Measurements from ENCODE around the gene LNX2. TPM values are rescaled to one million over a fixed set of nuclear protein-coding genes. Genes with fewer than 3 reads are reported as not detected.

LNX2 gene
- total RNA-seq, 1 donor from 2014 or later, result 11.2 TPM

GRCh38 chr13:27601208-27601607 is 19.1 kb downstream of the LNX2 start:
- intact Hi-C loops (cut with micrococcal nuclease), result no loop called here
- TF ChIP-seq CTCF (IDR thresholded peaks at IDR 0.05; ENCODE audit: borderline replicate concordance), result no peak
- Histone ChIP-seq H3K36me3 (no peaks in the 10 kb centered on the region), H3K9me3 (replicated peaks) (no peaks in the 10 kb centered on the region), H3K27ac (replicated peaks) (no peak overlapping the region), H3K27me3 (ENCODE audit: low read depth) (no peaks in the 10 kb centered on the region), H3K4me3 (no peak overlapping the region), H3K4me1 (peaks cover 74% of the 10 kb centered on the region)
- DNase-seq, result no peak

- DNase-seq, result no peak
- H3K4me3 ChIP-seq, result no peak overlapping the region
- TF ChIP-seq CTCF (IDR thresholded peaks at IDR 0.05; ENCODE audit: borderline replicate concordance), result no peak
- no peaks in the 10 kb centered on the region for H3K9me3 ChIP-seq (replicated peaks)
- intact Hi-C loops (cut with micrococcal nuclease), result no loop called here
- no peaks in the 10 kb centered on the region for H3K27me3 ChIP-seq (ENCODE audit: low read depth)
- H3K4me1 ChIP-seq, result peaks cover 72% of the 10 kb centered on the region
- peak overlapping the region; percentile 70 for H3K27ac ChIP-seq (replicated peaks)
- no peaks in the 10 kb centered on the region for H3K36me3 ChIP-seq
Observed at GRCh38 chr13:27600711-27601110, 19.6 kb downstream of the LNX2 start.

GRCh38 chr13:27599845-27600553 is 20.3 kb downstream of the LNX2 start:
- no peaks in the 10 kb centered on the region for H3K9me3 ChIP-seq (replicated peaks)
- no peak for TF ChIP-seq CTCF (IDR thresholded peaks at IDR 0.05; ENCODE audit: borderline replicate concordance)
- H3K36me3 ChIP-seq, result no peaks in the 10 kb centered on the region
- no peak overlapping the region for H3K4me3 ChIP-seq
- intact Hi-C loops (cut with micrococcal nuclease), result no loop called here
- peaks cover 72% of the 10 kb centered on the region for H3K4me1 ChIP-seq
- H3K27ac ChIP-seq (replicated peaks), result peak overlapping the region; percentile 70
- no peak for DNase-seq
- H3K27me3 ChIP-seq (ENCODE audit: low read depth), result no peaks in the 10 kb centered on the region

GRCh38 chr13:27599096-27599495 is 21.2 kb downstream of the LNX2 start:
- no peaks in the 10 kb centered on the region for H3K36me3 ChIP-seq
- no peaks in the 10 kb centered on the region for H3K9me3 ChIP-seq (replicated peaks)
- no peaks in the 10 kb centered on the region for H3K27me3 ChIP-seq (ENCODE audit: low read depth)
- no peak overlapping the region for H3K4me3 ChIP-seq
- peak overlapping the region; percentile 70 for H3K27ac ChIP-seq (replicated peaks)
- no peak for DNase-seq
- no peak for TF ChIP-seq CTCF (IDR thresholded peaks at IDR 0.05; ENCODE audit: borderline replicate concordance)
- intact Hi-C loops (cut with micrococcal nuclease), result no loop called here
- H3K4me1 ChIP-seq, result peaks cover 72% of the 10 kb centered on the region

- H3K27ac ChIP-seq (replicated peaks), result no peak overlapping the region
- H3K36me3 ChIP-seq, result no peaks in the 10 kb centered on the region
- no peak for DNase-seq
- H3K27me3 ChIP-seq (ENCODE audit: low read depth), result no peaks in the 10 kb centered on the region
- H3K4me3 ChIP-seq, result no peak overlapping the region
- no peak for TF ChIP-seq CTCF (IDR thresholded peaks at IDR 0.05; ENCODE audit: borderline replicate concordance)
- peaks cover 83% of the 10 kb centered on the region for H3K4me1 ChIP-seq
- no peaks in the 10 kb centered on the region for H3K9me3 ChIP-seq (replicated peaks)
- intact Hi-C loops (cut with micrococcal nuclease), result no loop called here
Observed at GRCh38 chr13:27595055-27595811, 25.1 kb downstream of the LNX2 start.
